HG03442 (cell line): ENCODE data around the gene MSRB2.
"Not testable (repeated sequence)": the region's sequence is repeated elsewhere in the genome, so short reads cannot be mapped to it uniquely, and the experiment has no call there.

Experiments
- ATAC-seq: cut with Tn5 transposase; IDR thresholded peaks from one replicate; pipeline ENCODE4 v1.9.1; 2021; ENCODE audit warnings: mild to moderate bottlenecking, moderate library complexity; ENCODE audit not compliant: unreplicated experiment

The MSRB2 gene

DNA sequence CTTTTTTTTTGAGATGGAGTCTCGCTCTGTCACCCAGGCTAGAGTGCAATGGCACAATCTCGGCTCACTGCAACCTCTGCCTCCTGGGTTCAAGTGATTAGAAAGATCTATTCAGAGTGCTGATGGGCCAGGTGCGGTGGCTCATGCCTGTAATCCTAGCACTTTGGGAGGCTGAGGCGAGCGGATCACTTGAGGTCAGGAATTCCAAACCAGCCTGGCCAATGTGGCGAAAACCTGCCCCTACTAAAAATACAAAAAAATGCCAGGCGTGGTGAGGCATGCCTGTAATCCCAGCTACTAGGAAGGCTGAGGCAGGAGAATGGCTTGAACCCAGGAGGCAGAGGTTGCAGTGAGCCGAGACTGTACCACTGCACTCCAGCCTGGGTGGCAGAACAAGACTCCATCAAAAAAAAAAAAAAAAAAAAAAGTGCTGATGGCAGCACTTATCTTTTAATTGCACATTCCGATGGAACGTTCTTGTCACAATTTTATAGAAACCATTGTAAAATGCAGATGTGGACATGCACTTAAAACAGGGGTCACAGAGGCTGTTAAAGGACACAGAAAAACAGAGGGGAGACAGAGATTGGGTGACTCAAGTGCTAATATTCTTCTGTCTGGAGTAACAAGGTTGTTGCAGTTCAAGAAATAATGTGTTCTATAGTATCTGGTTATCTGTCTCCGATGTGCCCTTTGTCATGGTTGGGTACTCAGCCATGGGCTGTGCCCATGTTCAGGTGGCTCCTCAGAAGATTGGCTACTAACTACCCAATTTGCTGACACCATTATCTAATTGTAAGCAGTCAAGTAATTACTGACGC is 25.1 kb upstream of the MSRB2 start:
- peak; percentile 4 for ATAC-seq

GRCh38 chr10:23070913-23071218 is 24.5 kb upstream of the MSRB2 start:
- peak; percentile 54 for ATAC-seq

DNA sequence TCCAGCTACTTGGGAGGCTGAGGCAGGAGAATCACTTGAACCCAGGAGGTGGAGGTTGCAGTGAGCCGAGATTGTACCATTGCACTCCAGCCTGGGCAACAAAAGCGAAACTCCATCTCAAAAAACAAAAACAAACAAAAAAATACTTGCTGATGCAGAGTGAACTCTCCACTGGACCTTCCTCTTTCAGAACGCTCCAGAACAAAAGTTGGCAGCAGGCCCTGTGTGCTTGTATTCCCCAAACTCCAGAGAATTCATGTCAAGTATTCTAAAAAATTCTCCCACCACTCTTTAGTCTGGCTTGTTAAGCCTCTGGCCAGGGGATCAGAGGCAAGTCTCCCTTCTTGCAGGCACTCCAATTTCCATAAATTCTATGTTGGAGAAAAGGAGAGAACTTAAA is 22.8 kb upstream of the MSRB2 start:
- ATAC-seq: not testable (repeated sequence)

DNA sequence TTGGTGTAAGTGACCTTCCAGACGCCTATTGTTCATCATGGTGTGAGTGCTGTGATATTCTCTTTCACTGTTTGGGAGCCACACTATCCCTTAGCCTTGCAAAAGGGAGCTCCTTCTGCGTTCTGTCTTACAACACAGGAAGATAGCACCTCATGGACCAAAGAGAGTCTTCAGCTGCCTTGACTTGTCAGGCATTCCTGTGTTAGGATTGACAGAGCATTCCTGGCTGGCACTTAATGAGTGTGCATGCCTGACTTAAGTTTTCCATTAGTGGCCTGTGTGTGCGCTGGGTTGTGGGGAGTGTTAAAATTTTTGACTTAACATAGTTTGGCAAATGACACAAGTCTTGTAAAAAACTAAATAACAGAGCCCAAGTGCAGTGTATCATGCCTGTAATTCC is 21.9 kb upstream of the MSRB2 start:
- no peak for ATAC-seq

DNA sequence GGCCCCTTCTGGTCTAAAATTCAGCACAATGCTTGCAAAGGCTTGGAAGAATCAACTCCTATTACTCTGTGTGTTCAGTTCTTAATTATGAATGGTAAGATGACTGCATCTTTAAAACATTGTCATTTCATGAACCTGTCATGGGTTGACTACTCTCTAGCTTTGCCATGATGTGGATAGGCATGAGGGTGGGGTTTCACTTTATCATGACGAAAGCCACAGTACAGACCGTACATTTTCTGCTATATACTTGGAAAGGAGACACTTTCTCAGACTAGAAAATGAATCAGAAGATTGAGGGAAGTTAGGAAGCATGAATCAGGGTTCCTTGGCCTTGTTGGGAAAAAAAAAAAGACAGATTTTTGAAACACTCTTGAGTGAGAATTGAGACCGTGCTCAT is 19.7 kb upstream of the MSRB2 start:
- ATAC-seq: no peak

DNA sequence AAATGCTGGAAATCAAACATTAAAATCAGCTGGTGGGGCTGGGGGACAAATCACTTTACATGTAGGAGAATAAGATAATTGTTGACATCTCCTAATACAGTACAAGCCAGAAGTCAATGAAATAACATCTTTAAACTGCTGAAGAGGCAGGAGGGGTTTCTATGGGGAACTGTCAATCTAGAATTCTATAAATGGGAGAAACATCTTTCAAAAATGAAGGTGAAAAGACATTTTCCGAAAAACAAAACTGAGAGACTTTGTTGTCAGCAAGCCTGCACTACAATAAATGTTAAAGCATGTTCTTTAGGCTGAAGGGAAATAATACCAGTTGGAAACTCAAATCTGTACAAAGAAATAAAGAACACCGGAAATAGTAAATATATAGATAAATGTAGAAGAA is 17.3 kb upstream of the MSRB2 start:
- no peak for ATAC-seq

DNA sequence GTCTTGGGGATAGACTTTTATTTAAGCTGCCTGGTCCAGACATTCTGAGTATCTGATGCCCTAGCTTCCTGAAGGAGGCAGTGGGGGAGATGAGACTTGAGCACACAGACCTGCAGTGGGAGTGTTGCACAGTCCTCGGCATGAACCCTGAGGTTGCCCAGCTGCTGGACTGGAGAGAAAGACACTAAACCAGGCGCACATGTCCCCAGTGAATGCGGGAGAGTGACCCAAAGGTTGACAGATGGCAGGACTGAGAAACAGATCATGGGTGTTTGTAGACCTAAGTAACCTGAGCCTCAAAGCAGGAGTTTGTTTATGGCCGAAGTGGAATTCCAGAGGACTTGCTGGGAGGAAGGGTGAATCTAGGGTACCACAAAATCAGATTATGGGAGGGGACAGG is 15.7 kb upstream of the MSRB2 start:
- ATAC-seq: no peak

- no peak for ATAC-seq
These were observed 15.1 kb upstream of the MSRB2 start for GRCh38 chr10:23080262-23080661.

DNA sequence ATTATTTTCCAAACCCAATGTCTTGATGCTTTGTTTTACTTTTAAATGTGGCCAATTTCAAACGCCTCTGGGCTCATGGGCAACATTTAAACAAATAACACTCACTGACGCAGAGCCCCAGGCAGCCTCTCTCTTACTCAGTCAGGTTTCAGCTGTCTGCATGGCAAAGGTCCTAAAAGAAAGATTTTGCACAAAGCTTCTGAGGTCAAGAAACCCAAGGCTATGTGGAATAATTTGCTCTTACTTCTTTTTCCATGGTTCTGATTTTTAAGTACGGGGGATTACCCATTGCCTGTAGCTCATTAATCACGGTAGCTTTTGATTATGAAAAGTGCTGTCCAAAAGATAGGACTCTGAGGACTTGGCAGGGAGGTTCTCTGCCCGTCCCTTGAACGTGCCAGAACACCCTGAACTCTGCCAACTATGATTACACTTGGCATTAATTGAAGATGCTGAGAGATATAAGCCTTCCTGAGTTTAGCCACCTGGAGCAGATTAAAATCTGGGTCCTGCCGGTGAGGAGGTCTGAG is 14.1 kb upstream of the MSRB2 start:
- ATAC-seq: no peak

GRCh38 chr10:23081891-23082290 is 13.5 kb upstream of the MSRB2 start:
- ATAC-seq: no peak

- ATAC-seq: no peak
These were observed 6.8 kb upstream of the MSRB2 start for GRCh38 chr10:23088609-23089008.

DNA sequence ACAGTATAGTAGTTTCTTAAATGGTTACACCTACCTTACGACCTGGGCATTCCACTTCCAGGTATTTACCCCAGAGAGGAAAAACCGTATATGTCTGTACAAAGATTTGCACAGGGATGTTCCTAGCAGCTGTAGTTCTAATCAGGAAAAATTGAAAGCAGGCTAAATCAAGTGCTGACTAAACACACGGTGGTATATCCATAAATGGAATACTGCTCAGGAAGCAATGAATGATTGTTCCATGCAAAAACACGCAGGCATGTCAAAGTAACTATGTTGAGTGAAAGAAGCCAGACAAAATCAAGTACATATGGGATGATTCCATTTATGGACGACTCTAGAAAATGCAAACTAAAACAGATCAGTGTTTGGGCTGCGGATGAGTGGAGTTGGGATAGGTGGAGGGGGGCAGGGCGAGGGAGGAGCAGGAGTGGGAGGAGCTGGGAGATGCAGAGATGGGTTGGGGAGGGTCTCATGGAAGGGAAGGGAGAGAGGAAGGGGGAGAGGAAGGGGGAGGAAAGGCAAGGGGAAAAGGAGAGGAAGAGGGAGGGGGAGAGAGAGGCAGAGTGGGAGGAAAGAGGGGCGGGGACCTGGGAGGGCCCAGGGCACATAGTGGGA is 484 bp upstream of the MSRB2 start:
- no peak for ATAC-seq

- ATAC-seq: peak; percentile 40
These were observed 805 bp downstream of the MSRB2 start for GRCh38 chr10:23095966-23096801.

DNA sequence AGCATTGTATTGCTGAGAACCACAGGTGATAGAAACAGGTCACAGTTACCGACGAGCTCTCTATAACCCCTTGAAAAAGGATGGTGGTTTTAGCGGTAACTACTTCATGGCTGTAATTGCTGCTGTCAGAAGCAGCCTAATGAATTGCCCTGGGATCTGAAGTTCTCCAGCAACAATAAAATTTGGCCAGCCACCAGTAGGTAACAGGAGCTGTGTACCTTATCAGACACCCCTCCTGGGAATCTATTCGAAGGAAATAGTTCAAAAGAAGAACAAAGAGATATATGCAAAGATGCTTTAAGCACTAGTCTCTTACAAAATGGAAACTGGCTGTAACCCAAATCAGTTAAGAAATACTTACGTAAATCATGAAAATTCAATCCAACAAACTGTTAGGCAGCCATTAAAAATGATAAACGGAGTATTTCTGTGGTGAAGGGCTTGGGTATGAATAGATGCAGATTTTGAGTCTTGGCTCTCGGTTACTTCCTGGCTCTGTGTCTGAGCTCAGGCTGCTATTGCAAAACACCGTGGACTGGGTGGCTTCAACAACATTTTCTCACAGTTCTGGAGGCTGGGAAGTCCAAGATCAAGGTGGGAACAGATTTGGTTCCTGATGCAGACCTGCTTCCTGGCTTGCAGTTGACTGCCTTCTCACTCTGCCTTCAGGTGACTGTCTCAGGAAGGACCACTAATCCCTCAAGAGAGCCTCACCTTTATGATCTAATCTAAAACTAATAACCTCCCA is 1.6 kb downstream of the MSRB2 start:
- no peak for ATAC-seq

DNA sequence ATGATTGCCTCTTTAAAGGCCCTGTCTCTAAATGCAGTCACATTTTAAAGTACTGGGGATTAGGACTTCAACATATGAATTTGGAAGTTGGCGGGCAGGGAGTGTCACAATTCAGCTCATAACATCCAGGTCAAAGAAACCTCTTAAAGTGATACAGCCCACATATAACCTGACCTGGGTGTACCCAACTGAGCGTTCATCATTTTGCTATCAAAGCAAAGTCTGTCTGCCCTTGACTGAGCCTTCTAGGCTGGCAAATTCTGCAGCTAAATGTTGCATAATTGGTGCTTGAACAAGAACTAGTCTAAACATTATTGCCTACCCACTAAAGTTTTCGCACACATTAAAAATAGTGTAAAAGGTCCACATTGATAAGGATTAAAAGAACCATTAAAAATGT is 3.7 kb downstream of the MSRB2 start:
- ATAC-seq: no peak

DNA sequence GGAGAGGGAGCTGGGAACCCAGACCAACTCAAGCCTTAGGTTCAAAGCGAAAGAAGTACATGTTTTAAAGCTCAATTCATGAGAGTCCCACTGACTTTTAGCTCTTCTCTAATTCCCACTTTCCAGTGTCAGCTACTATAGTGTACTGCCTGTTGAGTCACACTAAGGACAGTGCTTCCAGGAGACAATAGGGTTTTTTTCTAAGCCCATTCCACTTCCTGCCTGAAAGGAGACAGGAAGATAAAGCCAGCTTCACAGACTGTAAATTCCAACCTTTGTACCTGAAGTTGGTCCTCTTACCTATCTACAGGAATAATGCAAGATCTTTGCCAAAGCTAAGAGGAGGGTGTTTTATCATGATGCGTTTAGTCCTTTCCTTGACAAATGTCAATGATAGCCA is 4.4 kb downstream of the MSRB2 start:
- no peak for ATAC-seq

DNA sequence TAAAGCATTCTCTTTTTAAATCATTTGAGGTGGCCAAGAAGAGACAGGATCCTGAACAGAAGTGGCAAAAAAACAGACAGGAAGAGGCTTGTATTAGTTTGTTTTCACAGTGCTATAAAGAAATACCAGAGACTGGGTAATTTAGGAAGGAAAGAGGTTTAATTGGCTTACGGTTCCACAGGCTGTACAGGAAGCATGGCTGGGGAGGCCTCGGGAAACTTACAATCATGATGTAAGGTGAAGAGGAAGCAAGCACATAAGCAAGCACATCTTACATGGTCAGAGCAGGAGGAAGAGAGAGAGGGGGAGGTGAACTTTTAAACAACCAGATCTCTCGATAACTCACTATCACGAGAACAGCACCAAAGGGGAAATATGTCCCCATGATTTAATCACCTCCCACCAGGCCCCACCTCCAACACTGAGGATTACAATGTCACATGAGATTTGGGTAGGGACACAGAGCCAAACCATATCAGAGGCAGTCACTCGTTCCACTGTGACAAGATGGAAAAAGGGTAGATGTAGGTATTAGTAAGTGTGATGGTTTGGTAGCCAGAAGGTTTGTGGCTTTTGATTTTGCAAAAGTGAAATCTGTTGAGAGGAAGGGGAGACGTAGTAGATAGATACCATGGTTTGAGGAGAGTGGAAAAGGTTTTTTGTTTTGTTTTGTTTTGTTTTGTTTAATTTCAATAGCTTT is 5.1 kb downstream of the MSRB2 start:
- ATAC-seq: no peak

DNA sequence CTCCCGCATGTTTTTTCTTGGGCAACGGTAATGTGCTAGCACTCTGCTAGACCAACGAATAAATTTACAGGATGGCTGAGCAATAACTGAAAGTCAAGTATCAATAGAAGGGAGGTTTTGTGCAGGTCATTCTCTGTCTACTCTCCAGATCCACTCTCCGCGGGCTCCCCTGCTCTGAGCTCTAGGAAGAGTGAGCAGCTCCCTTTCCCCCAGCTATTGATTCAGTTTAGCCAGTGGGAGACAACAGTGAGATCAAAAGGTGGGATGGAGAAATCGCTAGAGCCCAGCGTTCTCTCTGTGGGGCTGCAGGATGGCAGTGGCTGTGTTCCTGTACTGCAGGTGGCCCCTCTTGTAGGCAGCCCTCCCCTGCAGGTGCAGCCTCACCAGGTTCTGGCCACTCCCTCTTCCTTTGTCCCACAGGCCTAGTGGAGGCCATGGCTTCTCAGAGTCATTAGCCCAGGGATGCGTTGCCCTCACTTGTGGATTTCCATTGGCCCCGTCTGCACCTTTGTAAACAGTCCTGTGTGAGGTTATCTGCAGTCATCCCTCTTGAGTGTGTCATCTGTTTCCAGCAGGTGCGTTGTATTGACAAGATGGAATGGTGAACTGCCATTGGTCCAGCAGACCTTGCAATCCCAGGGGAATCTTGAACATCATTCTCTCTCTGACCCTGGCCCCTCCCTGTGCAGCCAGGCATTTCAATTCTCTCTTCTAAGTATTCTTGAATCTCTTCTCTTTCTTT is 11.1 kb downstream of the MSRB2 start:
- no peak for ATAC-seq

- no peak for ATAC-seq
These were observed 15.5 kb downstream of the MSRB2 start for GRCh38 chr10:23110722-23111516.
